NCI-H510A treated with DMSO at 0.1 percent for 48 hours (cell line): ENCODE results near the gene EPB41L1.

Source experiments
- DNase-seq: peaks from one replicate; lab custom pipeline; 2025; lab: John Stamatoyannopoulos, UW

EPB41L1 gene

GRCh38 chr20:36193977-36194712, 39.6 kb downstream of the EPB41L1 start:
- DNase-seq, result no peak

GRCh38 chr20:36196676-36197075, 42.1 kb downstream of the EPB41L1 start:
- DNase-seq, result no peak

- DNase-seq, result no peak
These were observed 42.7 kb downstream of the EPB41L1 start for GRCh38 chr20:36197271-36197670.

GRCh38 chr20:36199345-36200257, 45.1 kb downstream of the EPB41L1 start:
- peak; percentile 59 for DNase-seq

GRCh38 chr20:36200451-36200850, 45.9 kb downstream of the EPB41L1 start:
- no peak for DNase-seq

- no peak for DNase-seq
These were observed 46.7 kb downstream of the EPB41L1 start for GRCh38 chr20:36201198-36201597.

GRCh38 chr20:36202891-36203338, 48.4 kb downstream of the EPB41L1 start:
- DNase-seq, result peak; percentile 34

GRCh38 chr20:36203861-36204260, 49.3 kb downstream of the EPB41L1 start:
- DNase-seq, result no peak

- no peak for DNase-seq
These were observed 50.5 kb downstream of the EPB41L1 start for GRCh38 chr20:36205026-36205425.

GRCh38 chr20:36206068-36206467, 51.5 kb downstream of the EPB41L1 start:
- DNase-seq, result no peak

GRCh38 chr20:36206641-36207040, 52.1 kb downstream of the EPB41L1 start:
- no peak for DNase-seq

GRCh38 chr20:36207602-36208001, 53.1 kb downstream of the EPB41L1 start:
- no peak for DNase-seq

- DNase-seq, result no peak
These were observed 53.7 kb downstream of the EPB41L1 start for GRCh38 chr20:36208257-36208656.

GRCh38 chr20:36210436-36211021, 56.0 kb downstream of the EPB41L1 start:
- no peak for DNase-seq

GRCh38 chr20:36213362-36213761, 58.8 kb downstream of the EPB41L1 start:
- no peak for DNase-seq

- DNase-seq, result no peak
These were observed 60.2 kb downstream of the EPB41L1 start for GRCh38 chr20:36214684-36215256.

- no peak for DNase-seq
These were observed 61.2 kb downstream of the EPB41L1 start for GRCh38 chr20:36215778-36216177.

GRCh38 chr20:36216314-36217025, 61.9 kb downstream of the EPB41L1 start:
- no peak for DNase-seq

GRCh38 chr20:36217226-36217625, 62.7 kb downstream of the EPB41L1 start:
- DNase-seq, result peak; percentile 19

GRCh38 chr20:36218380-36219064, 64.0 kb downstream of the EPB41L1 start:
- no peak for DNase-seq

GRCh38 chr20:36219671-36220220, 65.2 kb downstream of the EPB41L1 start:
- DNase-seq, result no peak
